HG03460 (cell line): Measurements from ENCODE around the gene DUS2.

Experiments used
- ATAC-seq: cut with Tn5 transposase; IDR thresholded peaks from one replicate; pipeline ENCODE4 v1.9.1; 2021; ENCODE audit not compliant: unreplicated experiment

DUS2 gene

DNA sequence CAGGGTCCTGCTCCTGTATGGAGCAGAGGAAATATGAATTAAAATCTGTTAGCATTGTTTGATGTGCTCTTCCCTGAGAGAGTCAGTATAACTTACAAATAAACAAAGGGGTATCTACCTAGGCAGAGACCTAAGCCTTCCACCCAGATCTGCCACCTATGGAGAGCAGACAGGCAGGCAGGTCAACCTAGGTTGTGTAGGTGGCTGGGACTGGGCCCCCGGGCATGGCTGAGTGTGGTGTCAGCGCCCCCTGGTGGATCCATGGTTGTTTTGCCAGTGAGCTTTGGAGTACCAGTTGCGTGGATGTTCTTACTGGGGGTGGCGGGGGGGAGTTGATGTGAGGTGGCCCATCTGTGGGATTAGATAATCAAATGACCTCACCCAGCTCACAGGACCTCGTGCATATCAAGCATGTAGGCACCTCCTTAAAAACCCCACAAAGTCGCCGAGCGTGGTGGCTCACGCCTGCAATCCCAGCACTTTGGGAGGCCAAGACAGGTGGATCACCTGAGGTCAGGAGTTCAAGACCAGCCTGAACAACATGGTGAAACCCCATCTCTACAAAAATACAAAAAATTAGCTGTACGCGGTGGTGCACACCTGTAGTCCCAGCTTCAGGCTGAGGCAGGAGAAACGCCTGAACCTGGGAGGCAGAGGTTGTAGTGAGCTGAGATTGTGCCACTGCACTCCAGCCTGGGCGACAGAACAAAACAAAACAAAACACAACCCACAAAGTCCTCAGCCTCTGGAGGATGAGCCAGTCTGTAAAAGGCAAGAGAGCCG, 17.6 kb downstream of the DUS2 start:
- ATAC-seq, result peak; percentile 63

DNA sequence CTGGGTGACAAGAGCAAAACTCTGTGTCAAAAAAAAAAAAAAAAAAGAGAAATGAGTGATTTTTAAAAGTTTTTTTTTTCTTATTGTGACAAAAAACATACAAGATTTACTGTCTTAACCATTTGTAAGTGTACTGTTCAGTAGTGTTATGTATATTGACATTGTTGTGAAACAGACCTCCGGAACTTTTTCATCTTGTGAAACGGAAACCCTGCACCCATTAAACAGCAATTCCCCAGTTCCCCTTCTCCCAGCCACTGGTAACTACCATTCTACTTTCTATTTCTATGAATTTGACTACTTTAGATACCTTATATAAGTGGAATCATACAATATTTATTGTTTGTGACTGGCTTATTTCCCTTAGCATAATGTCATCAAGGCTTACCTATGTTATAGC, 18.7 kb downstream of the DUS2 start:
- ATAC-seq, result no peak

DNA sequence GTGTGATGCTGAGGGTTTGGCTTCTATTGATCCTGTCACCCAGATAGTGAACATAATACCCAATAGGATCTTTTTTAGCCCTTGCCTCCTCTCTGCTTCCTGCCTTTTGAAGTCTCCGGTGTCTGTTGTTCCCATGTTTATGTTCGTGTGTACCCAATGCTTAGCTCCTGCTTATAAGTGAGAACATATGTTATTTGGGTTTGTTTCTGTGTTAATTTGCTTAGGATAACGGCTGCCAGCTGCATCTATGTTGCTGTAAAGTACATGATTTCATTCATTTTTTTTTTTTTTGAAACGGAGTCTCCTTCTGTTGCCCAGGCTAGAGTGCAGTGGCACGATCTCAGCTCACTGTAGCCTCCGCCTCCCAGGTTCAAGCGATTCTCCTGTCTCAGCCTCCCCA, 23.0 kb downstream of the DUS2 start:
- ATAC-seq, result no peak

DNA sequence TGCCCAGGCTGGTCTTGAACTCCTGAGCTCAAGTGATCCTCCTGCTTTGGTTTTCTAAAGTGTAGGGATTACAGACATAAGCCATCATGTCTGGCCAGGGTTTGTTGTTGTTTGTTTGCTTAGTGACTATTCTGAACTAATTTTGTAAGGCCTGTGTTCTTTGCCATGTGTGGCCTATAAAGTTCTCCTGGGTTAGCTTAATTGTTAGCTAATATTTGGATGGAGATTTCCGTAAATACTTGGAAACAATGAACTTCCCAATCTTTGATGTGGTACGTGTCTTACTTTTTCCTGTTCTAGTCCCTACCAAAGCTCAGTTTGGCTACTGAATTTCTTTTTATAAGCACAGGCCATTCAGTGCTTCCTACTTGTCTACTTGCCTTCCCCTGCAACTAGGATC, 24.9 kb downstream of the DUS2 start:
- ATAC-seq, result no peak

DNA sequence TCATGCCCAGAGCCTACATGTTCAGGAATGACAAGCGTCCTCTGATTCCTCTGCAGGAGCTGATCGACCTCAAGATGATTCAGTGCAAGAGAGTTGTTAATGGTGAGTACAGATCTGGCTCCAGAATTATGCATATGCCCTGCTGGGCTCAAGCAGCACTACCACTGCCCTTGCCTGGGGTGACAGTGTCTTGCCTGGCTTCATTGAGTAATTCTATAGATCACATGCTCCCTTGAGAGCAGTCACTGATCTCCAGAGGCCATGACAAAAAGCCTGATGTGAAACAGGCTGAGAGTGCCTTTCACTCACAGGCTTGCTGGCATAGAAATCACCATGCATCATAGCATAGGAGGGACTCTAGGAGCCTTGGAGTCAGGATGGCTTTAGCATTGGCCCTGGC, 26.4 kb downstream of the DUS2 start:
- no peak for ATAC-seq

DNA sequence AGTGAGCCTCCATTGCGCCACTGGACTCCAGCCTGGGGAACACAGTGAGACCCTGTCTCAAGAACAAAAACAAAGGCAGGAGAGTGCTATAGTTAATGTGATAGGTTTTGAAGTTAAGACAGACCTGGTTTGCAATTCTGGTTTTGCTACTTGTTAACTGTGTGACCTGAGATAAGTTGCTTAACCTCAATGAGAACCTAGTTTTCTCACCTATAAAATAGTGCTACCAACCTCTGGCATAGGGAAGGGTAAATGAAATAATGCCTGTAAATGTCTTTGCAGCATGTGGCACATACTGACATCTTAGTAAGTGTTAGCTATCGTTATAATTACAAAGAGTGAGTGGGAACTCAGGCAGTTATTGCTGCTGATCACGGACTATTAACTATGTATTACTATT, 32.3 kb downstream of the DUS2 start:
- ATAC-seq, result no peak

DNA sequence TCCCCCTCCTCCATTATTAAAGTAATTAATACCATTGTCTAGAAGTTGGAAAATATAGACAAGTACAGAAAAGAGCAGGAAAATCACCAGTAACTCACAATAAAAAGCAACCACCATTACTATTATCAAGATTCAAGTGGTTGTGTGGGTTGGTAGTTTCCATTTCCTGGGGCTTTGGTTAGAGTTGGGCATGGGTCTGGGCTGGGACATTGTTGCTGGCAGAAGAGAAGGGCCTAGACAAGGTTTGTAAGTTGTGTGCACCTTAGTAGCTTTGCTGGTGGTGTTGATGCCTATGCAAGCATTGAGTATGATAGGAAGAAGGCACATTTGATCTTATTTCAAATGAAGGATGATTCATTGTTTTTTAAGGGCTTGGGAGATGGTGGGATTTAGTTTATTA, 36.7 kb downstream of the DUS2 start:
- no peak for ATAC-seq

DNA sequence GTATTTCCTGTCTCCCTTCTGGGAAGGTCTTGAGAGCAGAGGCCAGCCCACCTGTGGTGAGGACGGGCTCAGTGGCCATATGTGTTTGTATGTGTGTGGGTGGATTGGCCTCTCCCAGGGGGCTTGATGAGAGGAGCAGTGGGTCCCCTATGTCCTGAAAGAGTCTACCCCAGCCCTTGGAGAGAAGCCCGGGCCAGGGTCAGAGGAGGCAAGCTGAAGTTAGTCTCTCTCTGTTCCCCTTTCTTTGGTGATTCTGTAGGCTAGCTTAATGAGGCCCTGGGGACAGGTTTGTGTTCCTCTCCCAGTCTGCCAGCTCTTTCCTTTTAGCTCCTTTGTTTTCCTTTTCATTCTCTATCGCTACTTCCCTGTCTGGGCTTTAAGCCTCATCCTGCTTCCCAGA, 38.3 kb downstream of the DUS2 start:
- no peak for ATAC-seq

DNA sequence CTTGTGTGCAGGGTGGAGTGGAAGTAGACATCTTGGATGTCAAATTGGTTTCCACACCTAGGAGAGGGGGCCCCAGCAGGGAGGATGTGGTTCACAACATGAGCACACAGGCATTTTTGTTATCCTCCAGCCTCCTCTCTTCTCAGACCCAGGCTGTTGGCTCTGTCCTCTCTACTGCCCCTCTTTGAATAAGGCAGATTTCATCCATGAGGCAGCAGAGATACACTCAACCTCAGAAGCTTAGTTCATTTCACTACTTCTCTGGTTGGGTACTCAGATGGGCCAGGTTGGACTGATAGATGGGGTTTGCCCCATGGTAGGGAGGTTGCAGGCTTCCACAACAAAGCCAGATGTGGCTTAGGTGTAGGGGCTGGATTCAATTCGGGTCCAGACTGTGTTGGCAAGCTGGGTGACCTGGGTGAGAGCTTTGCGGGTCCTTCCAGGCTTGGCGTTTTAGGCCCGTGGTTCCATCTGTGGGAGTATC, 39.9 kb downstream of the DUS2 start:
- ATAC-seq, result no peak

DNA sequence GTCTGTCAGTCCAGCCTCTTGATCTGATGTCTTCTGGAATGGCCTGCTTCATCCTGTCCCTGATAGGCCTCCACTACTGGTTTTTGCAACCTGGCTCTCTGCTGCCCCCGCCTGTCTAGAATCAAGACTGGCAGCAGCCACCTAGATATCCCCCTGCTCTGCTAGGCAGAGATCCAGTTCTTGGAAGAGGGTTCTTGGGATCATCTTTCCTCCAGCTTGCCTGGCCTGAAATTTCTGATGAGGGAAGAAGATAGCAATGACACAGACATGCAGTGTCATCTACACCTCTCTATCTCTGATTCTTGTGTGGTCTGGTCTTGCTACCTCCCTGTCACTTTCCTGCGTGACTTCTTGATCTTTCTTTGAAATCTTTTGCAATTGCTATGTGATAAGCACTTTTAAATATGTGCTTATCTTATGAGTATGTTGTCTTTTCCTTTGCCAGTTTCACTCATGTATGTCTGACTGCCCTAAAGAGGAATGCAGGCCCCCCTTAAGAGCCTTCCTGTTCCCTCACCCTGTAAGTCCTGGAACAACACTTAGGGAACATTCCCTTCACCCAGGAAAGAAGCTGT, 41.8 kb downstream of the DUS2 start:
- no peak for ATAC-seq

DNA sequence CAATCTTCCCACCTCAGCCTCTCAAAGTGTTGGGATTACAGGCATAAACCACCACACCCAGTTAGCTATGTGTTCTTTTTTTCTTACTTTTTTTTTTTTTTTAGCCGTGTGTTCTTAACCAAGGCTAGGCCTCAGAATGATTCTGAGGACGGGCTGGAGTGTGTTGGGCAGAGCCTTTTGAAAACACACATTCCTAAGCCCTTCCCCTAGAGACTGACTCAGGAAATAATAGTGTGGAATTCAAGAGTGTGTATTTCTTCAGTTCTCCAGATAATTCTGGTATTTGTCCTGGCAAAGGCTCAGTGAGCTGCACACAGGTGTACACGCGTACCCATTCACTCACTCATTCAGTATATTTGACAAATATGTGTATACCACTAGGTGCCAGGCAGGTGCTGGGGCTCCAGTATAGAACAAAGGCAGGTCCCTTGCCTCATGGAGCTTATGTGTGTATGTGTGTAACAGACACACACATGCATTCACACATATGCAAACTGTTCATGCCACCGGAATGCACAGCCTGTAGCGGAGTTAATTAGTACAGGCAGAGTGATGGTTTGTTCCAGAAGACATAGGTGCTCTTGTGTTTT, 42.7 kb downstream of the DUS2 start:
- ATAC-seq, result no peak

DNA sequence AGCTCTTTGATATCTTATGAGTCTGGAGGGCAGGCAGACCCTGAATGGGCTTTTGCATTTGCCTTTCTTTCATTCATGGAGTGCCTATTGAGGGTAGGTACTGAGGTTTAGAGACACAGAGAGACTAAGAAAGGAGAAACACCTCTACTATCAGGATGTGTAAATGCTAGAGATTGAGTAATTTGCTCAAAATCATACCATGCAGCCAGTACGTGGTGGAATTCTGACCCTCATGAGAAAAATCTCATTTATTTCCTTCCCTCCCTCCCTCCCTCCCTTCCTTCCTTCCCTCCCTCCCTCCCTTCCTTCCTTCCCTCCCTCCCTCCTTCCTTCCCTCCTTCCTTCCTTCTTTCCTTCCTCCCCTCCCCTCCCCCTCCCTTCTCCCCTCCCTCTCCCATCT, 43.7 kb downstream of the DUS2 start:
- no peak for ATAC-seq

DNA sequence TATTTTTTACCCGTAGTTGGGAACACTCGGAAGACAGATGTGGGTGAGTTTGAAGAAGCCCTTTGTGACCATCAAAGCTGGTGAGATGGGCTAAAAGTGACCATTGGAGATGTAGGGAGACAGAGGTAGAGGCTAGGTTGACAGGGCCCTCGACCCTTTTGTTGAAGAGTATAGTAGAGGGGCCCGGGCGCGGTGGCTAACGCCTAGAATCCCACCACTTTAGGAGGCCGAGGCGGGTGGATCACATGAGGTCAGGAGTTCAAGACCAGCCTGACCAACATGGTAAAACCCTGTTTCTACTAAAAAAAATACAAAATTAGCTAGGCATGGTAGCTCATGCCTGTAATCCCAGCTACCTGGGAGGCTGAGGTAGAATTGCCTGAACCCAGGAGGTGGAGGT, 45.8 kb downstream of the DUS2 start:
- no peak for ATAC-seq

DNA sequence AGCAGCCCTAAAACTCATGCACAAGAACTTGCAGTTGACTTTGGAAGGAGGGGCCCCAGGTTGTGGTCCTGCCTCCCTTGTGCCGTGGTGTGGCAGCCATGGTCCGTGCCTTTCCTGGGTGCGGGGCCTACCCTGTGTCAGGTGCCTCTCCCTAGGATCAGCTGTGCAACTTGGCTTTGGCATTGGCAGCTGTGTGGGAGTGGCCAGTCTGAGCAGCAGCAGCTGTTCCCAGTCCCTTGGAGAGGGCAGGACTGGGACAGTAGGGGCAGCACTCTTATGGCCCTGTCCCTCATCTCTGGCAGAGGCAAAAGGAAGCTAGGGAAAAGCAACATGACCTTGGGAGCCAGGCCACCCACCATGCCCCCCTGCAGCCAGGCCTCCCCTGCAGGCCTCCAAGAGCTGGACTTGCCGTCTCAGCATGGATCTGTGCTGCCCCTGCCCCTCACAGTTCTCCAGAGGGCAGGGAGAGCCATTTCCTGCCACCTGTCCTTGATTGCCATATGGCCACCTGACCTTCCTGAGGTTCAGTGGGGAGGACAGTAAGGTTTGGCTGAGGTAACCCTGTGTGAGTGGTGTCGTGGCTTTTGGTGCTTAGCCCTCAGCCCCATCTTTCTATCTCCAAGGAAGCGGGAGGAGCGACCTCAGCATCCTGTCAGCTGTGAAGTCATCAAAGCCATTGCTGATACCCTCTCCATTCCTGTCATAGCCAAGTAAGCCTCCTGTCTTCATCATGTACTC, 46.6 kb downstream of the DUS2 start:
- no peak for ATAC-seq

DNA sequence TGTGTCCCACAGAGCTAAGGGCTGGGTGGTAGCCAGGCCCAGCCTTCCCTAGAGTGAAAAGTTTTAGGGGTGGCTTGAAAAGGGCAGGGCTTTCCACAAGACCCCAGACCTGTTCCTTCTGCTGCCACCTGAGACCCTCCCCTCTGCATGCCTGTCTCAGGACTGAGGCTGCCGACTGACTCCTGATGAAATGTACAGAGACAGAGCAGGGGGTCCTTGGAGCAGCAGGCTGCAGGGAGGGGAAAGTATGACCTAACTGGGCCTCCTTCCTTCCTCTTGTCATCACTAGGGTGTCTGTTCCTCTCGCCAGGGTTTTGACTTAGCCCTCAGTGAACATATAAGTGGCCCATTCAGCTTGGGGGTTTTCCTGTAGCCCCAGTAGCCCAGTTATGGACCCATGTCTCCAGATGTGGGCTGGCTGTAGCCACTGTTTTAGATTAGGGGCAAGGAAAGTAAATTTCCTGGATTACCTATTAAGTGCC, 47.2 kb downstream of the DUS2 start:
- peak; percentile 24 for ATAC-seq

DNA sequence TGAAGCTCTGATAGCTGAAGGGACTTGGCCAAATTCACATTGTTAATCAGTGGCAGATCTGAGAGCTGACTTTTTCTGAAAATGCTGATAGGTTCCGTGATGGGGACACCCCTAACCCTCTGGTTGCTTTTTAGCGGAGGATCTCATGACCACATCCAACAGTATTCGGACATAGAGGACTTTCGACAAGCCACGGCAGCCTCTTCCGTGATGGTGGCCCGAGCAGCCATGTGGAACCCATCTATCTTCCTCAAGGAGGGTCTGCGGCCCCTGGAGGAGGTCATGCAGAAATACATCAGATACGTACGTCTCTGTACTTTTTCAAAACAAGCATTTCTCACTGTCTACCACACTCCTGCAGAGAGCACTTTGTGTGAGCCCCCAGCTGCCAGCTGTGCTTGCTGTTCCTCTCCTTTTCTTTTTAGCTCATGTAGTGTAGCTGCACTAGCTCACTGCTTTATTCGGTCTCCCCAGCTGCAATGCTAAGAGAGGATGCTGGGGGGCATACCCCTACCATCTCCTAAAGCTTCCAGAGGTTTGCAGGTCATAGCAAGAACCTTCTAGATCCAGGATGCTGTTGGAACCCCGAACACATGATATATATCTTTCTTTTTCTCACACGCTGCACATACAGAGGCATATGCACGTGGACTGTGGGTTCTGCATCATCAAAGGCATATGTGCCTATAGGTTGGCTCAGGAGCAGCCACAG, 47.9 kb downstream of the DUS2 start:
- peak; percentile 39 for ATAC-seq

DNA sequence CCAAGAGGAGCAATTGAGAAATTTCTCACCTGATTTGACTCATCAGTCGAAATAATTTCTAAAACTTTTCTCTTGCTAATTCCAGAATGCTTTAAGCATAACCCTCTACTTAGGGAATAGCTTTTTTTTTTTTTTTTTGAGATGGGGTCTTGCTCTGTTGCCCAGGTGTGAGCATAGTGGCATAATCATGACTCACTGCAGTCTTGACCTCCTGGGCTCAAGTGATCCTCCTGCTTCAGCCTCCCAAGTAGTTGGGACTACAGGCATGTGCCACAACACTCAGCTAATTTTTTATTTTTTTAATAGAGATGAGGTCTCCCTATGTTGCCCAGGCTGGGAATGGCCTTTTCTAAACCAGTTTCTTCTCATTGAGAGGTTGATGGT, 48.4 kb downstream of the DUS2 start:
- ATAC-seq, result no peak

DNA sequence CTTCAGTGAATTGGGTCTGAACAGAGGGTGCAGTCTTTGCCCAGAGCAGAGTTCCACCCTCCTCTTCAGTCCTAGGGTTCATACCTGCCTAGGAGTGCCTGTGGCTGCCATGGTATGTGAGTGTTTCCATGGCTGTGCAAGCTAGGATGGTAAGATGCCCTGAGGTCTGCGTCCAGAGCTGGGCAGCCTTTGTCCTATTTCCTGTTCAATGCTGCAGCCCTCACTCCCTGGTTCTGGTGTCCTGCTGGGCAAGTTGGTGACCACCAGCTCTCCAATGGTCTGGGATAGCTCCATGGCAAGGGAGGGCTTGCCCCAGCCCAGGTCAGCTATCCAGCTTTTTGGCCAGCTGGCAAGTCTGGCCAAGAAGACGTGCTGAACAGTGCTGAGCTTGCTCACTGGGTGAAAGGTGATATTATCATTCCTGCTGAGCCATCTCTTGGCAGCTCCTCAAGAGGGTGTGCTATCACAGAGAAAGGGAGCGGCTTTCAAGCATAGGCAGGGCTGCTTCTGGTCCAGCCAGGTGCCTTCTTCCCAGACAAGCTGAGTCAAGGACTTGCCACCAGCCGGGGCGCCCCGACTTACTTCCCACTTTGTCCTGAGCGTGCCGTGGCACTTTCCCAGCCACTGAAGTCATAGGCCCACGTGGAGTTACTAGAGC, 49.1 kb downstream of the DUS2 start:
- ATAC-seq, result no peak

DNA sequence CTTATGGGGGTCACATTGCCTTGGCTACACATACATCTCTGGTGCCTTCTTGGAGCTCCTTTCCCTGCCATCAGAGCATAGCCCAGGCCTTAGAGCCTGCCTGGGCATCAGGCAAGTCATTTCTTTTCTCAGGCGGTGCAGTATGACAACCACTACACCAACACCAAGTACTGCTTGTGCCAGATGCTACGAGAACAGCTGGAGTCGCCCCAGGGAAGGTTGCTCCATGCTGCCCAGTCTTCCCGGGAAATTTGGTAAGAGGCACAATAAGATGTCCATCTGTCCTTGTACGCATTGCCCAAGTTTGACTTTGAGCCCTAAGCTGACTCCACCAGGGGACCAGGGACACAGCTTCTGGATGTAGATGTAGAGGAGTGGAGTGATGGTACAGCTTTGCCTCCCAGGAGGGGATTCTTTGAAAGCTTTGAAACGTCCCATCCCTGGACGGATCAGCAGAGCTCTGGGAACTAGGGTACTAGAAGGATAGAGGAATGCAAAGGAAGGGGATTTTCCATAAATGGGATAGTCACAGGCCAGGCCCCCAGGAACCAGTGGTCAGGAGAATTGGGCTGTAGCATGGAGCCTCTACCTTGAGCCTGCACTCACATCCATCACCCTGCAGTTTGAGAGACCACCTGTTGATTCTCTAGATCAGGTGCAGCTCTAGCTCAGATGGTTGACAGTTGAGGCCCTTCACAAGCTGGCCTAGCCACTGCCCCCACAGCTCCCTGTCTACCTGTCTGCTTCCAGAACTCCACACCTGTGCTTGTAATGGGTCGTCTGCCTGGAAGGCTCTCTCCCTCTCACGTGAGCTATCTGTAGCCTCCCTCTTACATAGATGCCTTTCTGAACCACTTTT, 51.0 kb downstream of the DUS2 start:
- ATAC-seq, result no peak
